ENCODE results near the gene TRPM3.

GRCh38 chr9:70840266-70840665, 281.2 kb downstream of the TRPM3 start:
- TF ChIP-seq CTCF (IDR thresholded peaks at IDR 0.05) (no peak), POLR2A (IDR thresholded peaks at IDR 0.05) (no peak)
